ENCODE results near the gene GOLT1B.
"Not testable (repeated sequence)": the region's sequence is repeated elsewhere in the genome, so short reads cannot be mapped to it uniquely, and the experiment has no call there.

The GOLT1B gene

GRCh38 chr12:21501258-21502163, at the start of gene GOLT1B, which contains the start of gene RECQL:
Gene GOLT1B, plus strand, starts transcription at chr12:21501789. Its CDS starts 135 bp downstream, at chr12:21501924.
Gene RECQL, minus strand, starts transcription at chr12:21501635. Its CDS starts 2,065 bp downstream, at chr12:21499570.
- peak; percentile 95 for DNase-seq (ENCODE audit: low spot score)

GRCh38 chr12:21453312-21453852, 48.2 kb upstream of the GOLT1B start:
- DNase-seq (ENCODE audit: low spot score): peak; percentile 41

- DNase-seq (ENCODE audit: low spot score): peak; percentile 80
These were observed 45.3 kb upstream of the GOLT1B start for GRCh38 chr12:21456291-21456780.

- DNase-seq (ENCODE audit: low spot score): no peak
These were observed 42.1 kb upstream of the GOLT1B start for GRCh38 chr12:21459474-21459873.

- not testable (repeated sequence) for DNase-seq (ENCODE audit: low spot score)
These were observed 34.3 kb upstream of the GOLT1B start for GRCh38 chr12:21467334-21467733.

GRCh38 chr12:21471294-21471693, 30.3 kb upstream of the GOLT1B start:
- DNase-seq (ENCODE audit: low spot score): no peak

- no peak for DNase-seq (ENCODE audit: low spot score)
These were observed 29.3 kb upstream of the GOLT1B start for GRCh38 chr12:21472197-21472823.

GRCh38 chr12:21475552-21475951, 26.0 kb upstream of the GOLT1B start:
- no peak for DNase-seq (ENCODE audit: low spot score)

GRCh38 chr12:21476949-21477348, 24.6 kb upstream of the GOLT1B start:
- no peak for DNase-seq (ENCODE audit: low spot score)

GRCh38 chr12:21478756-21479455, 22.7 kb upstream of the GOLT1B start:
- DNase-seq (ENCODE audit: low spot score): no peak

- no peak for DNase-seq (ENCODE audit: low spot score)
These were observed 18.1 kb upstream of the GOLT1B start for GRCh38 chr12:21483531-21483930.

- DNase-seq (ENCODE audit: low spot score): no peak
These were observed 15.6 kb upstream of the GOLT1B start for GRCh38 chr12:21485998-21486397.

- DNase-seq (ENCODE audit: low spot score): no peak
These were observed 1.8 kb upstream of the GOLT1B start for GRCh38 chr12:21499765-21500164.

- DNase-seq (ENCODE audit: low spot score): no peak
These were observed 767 bp upstream of the GOLT1B start for GRCh38 chr12:21500786-21501257.

- DNase-seq (ENCODE audit: low spot score): peak; percentile 25
These were observed 541 bp downstream of the GOLT1B start for GRCh38 chr12:21502164-21502496.

- DNase-seq (ENCODE audit: low spot score): no peak
These were observed 1.3 kb downstream of the GOLT1B start for GRCh38 chr12:21502872-21503271.

- no peak for DNase-seq (ENCODE audit: low spot score)
These were observed 4.3 kb downstream of the GOLT1B start for GRCh38 chr12:21505888-21506287.

- DNase-seq (ENCODE audit: low spot score): no peak
These were observed 6.3 kb downstream of the GOLT1B start for GRCh38 chr12:21507849-21508248.

GRCh38 chr12:21509768-21510167, 8.2 kb downstream of the GOLT1B start:
- DNase-seq (ENCODE audit: low spot score): peak; percentile 23

GRCh38 chr12:21516281-21516680, 14.7 kb downstream of the GOLT1B start:
- no peak for DNase-seq (ENCODE audit: low spot score)

- DNase-seq (ENCODE audit: low spot score): no peak
These were observed 16.9 kb downstream of the GOLT1B start for GRCh38 chr12:21518451-21518850.

- DNase-seq (ENCODE audit: low spot score): no peak
These were observed 20.0 kb downstream of the GOLT1B start for GRCh38 chr12:21521541-21521940.
